GM03348 (cell line): ENCODE results near the gene IL32.

ENCODE experiments used
- DNase-seq: peaks from one replicate; pipeline ENCODE4 v3.0.0; 2012; ENCODE audit warnings: low spot score

IL32 gene

GRCh38 chr16:3089717-3090592 is 24.5 kb downstream of the IL32 start:
- no peak for DNase-seq

DNA sequence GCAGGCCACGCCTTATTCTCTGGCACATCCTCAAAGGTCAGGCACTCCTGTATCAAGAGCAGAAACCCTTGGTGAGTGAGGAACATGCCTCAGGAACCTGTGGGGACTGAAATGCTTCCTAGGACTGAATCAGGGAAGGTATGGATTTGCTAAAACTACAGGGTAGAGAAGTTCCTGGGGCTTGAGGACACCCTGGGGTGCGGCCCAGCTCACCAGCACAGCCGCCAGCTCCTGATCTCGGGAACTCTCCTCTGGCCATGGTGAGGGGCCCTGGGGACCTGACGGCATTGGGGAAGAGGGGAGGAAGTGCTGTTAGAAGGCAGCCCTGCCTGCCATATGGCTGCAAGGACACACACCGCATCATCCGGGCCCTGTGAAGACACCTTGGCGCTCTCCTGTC is 26.1 kb downstream of the IL32 start:
- no peak for DNase-seq

GRCh38 chr16:3092501-3092941 is 27.1 kb downstream of the IL32 start:
- no peak for DNase-seq

DNA sequence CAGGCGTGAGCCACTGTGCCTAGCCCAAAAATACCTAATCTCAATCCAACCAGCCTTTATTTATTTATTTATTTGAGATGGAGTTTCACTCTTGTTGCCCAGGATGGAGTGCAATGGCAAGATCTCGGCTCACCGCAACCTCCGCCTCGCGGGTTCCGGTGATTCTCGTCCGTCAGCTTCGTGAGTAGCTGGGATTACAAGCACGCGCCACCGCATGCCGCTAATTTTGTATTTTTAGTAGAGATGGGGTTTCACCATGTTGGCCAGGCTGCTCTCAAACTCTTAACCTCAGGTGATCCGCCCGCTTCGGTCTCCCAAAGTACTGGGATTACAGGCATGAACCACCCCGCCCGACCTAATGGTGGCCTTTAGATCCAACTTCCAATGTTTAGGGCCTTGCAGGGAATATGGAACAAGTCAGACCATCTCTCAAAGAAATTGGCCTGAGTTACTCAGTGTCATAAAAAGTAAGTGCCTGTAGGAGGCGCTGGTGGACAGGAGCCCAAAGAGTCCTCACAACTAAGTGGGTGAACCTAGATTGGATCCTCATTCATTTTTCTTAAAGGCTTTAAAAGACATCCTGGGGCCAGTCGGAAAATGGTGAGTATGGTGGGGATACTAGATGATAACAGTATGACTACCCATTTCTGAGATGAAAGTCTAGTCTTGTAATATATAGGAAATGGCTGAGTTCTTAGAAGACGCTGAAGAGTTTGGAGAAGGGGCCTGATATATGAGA is 29.0 kb downstream of the IL32 start:
- peak; percentile 44 for DNase-seq

DNA sequence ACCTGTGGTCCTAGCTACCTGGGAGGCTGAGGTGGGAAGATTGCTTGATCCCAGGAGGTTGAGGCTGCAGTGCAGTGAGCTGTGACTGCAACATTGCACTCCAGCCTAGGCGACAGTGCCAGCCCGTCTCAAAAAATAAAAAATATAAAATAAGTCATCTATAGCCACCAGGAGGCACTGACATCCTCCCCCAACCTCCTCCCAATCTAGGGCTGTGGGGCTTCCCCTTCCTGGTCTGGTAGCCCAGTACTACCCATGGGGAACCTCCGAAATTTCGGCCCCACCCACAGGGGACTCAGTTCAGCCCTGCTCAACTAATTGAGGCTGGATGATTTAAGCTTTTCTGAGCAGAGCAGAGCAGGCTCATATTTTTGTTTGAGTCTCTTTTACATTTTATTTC is 30.4 kb downstream of the IL32 start:
- peak; percentile 41 for DNase-seq

DNA sequence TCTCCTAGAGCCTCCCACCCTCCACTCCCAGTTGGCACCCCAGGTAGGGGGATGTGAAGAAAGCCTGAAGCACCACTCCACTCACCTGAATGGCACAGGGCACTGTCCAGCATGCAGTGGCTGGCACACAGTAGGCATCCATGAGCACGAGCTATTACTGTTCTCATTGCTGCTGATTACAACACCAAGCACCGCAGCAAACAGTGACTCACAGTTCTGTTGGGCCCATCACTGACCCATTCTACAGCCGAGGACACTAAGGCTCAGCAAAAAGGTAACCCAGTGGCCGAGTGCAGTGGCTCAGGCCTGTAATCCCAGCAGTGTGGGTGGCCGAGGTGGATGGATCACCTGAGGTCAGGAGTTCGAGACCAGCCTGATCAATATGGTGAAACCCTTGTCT is 30.9 kb downstream of the IL32 start:
- DNase-seq = no peak

DNA sequence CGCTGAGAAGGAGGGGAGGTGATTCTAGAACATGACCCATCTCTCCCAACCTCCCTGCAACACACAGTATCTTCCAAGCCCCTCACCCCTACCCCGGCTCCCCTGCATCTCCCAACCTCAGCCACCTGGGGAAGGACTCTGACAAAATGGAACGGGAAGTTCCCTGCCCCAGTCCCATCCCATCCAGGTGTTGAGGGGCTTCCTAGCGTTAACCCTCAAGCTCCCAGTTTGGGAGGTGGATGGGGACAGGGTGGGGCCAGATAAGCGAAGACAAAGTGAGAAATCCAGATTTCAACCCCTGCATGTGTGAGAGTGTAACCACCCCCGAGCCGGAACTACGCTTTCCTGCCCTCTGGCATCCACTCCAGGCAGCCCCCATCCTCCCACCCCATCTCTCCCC is 31.8 kb downstream of the IL32 start:
- no peak for DNase-seq

- no peak for DNase-seq
Observed at GRCh38 chr16:3098459-3099394, 33.3 kb downstream of the IL32 start, which contains the start of gene ZSCAN10. Gene ZSCAN10, minus strand, starts transcription at chr16:3099294. Its CDS starts 6,357 bp downstream, at chr16:3092937.

- no peak for DNase-seq
Observed at GRCh38 chr16:3099395-3099731, 33.9 kb downstream of the IL32 start.

DNA sequence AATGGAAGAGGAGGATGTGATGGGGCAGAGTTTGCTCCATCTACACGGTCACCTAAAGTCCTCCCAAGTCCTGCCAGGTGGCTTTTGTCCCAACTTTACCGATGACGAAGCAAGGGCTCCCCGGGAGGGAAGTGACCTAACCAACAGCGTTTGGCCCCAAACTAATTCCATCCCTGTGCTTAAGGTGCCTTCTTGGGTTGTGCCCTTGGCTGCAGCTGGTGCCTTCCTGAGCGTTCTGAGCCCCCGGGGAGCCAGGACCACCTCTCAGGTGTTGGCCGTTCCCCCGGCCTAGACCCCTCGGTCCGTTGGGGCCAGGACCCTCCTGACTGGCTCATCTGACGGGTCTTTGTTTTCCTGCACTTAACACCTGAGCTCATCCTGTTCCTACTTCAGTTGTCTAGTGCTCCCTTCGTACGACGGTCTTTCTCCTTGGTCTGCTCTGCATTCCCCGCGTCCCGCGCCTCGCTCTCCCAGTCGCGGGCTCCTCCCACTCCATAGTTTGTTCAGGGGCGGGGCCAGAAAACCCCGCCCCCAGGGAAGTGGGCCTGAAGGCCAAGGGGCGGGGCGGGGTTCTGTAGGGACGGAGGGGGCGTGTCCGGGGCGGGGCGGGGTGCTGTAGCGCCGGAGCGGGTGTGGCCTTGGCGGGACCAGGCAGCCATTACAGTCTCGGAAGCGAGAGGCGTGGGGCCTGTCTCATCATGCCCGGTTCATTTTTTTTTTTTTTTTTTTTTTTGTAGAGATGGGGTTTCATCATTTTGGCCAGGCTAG is 34.5 kb downstream of the IL32 start:
- DNase-seq = peak; percentile 96

GRCh38 chr16:3101018-3101840 is 35.8 kb downstream of the IL32 start:
- peak; percentile 58 for DNase-seq

DNA sequence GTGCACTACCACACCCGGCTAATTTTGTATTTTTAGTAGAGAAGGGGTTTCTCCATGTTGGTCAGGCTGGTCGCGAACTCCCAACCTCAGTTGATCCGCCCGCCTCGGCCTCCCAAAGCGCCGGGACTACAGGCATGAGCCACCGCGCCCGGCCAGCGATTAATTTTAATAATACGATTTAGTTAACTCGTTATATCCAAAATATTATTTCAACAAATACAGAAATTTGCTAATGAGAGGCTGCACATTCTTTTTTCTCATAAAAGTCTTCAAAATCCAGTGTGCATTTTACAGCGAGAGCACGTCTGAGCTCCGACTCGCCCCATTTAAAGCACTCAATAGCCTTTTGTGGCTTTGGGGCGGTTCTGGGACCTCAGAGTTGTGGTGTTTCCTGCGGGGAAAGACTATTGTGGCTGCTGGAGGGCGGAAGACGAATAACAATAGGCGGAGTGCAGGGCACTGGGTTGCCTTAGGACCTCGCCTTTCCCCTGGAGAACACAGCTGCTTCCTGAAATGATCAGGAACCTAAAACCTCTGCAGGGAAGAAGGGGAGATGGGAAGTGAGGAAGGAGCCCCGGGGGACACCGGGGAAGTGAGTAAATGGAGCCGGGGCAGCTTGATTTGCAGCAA is 36.5 kb downstream of the IL32 start:
- no peak for DNase-seq

DNA sequence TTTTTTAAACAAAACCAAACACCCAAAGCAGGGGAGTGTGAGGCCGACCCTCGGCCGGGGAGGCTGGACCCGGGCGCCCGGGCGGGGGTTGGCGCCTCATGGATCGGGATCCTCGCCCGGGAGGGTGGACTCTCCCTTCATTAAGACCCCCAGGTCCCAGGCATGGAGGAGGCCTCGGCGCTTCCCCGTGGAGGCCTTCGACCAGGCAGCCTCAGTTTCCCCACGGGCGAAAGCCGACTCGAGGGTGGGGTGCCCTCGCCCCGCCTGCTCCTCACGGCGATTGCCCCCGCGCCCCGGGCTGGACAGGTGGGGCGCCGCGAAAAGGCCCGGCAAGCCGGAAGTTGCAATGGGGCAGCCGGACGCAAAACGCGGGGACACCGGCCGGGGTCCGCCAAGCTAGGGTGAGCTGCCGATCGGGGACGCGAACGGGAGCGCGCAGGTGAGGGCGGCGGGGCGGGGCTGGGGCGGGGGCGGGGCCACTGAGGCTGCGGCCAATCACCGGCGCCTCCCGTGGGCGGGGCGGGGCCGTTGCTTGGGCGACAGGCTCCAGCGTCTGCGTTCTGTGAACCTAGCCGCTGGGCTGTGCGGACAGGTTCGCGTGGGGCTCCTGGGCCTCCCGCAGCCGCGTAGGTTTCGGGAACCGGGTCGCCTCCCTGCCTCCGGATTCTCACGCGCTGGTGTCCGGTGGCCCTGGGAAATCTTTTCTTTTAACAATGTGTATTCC is 40.9 kb downstream of the IL32 start:
- peak; percentile 96 for DNase-seq

DNA sequence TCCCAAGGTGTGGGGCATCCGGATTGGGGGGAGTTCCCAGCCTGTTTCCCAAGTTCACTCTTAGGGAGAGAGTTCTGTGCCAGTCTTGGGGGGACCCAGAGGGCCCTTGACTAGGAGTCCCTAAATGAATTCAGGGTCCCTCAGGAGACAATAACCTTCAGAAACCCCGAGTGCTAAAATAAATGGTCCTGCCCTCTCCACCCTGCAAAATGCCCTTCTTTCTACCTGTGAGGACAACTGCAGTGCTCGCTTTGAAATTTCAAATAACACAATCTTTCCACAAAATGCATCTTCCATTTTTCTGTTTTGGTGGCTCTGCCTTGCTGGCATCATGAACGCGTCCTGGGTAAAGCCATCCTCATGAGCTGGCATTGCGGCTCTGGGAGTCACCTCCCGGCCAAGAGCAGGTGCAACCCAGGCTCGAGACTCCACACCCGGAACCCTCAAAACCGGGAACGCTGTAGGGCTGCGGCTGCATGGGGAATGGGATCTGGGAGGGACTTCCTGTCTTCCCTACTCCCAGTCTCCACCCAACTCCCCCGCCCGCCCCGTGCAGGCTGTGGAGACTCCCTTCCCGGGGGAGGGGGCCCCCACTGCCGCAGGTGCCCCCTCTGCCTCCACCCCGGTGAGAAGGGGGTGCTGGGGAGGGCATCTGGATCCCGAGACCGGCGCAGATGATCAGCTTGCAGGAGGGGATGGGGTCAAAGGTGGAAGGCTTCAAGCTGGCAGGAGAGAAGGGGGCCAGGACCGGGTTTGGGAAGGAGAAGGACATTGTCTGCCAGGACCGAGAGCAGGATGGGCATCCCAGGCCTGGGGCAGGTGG is 46.8 kb downstream of the IL32 start, which contains the start of gene ZNF205:
Gene ZNF205 (plus strand): TSS at position 529 of the 823 bp plus-strand sequence. CDS start 845 bp downstream, outside the sequence.
- peak; percentile 92 for DNase-seq

DNA sequence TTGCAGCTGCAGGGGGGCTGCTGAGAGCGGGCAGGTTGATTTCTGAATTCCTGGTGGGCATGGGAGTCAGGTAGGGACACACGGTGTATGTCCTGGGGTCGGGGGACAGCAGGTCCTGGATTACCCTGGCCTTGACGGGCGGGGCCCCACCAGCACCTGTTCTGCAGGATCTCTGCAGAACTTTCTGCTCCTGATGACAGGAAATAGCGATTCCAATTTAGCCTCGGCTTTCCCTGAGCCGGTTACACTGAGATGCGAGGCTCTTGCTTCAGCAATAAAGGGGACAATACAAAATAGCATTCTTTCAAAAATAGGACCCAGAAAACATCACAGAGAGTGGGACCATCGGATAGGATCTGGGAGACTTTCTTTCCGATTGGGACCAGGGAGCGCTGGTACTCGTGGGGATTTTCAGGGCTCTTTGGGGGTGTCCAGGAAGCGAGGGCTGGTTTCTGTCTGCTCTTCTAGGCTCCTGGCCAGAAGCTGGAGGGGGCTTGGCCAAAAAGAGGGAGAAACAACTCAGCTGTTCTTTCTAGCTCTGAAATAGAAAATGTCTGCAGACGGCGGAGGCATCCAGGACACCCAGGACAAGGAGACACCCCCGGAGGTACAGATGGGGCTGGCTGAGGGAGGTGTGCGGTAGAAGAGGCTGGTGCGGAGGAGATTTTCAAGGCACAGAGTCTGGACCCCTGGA is 47.6 kb downstream of the IL32 start:
- no peak for DNase-seq

DNA sequence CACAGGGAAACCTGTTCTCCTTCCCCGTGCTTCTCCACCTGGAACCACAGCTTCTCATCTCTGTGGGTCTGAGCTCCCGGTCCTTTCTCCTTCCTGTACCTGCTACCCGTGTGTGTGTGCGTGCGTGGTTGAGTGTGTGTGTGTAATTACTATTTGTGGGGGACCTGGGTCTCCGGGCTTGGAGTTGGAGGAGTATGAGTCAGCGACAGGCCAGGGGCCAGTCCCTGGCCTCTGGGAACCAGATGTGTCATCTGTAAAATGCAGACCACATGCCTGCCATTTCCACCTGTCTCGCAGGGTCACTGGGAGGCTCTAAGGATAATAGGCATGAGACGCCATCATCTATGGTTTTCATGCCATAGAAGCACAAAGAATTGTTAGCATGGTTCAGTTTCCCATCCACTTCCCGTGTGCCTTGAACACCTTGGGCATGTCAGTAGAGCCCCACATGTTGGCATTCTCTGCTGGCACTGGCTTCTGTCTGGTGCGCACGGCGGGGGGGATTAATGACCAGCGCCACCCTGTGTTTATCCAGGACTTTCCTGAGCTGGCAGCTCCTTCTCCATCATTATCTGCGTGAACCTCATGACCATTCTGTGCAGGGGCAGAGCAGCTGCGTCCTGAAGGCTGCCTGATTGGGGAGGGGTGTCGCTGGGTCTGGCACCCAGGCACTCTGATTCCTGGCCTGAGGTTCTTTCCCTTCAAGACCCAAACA is 48.5 kb downstream of the IL32 start:
- no peak for DNase-seq

GRCh38 chr16:3115003-3115402 is 49.6 kb downstream of the IL32 start:
- DNase-seq = no peak
